Measurements from ENCODE around the gene DRC1.

GRCh38 chr2:26482211-26483026 lies 80.7 kb downstream of the DRC1 start:
- TF ChIP-seq POLR2AphosphoS5 (IDR thresholded peaks at IDR 0.05) (no peak), POLR2A (IDR thresholded peaks at IDR 0.05) (no peak)
